Measurements from ENCODE around the gene GLB1L. TPM values are rescaled to one million over a fixed set of nuclear protein-coding genes. Genes with fewer than 3 reads are reported as not detected.
A peak's percentile ranks its signal among the peaks of the same experiment; 100 is the strongest.

Gene GLB1L
- total RNA-seq, 1 donor from 2014 or later: 2.7 TPM

DNA sequence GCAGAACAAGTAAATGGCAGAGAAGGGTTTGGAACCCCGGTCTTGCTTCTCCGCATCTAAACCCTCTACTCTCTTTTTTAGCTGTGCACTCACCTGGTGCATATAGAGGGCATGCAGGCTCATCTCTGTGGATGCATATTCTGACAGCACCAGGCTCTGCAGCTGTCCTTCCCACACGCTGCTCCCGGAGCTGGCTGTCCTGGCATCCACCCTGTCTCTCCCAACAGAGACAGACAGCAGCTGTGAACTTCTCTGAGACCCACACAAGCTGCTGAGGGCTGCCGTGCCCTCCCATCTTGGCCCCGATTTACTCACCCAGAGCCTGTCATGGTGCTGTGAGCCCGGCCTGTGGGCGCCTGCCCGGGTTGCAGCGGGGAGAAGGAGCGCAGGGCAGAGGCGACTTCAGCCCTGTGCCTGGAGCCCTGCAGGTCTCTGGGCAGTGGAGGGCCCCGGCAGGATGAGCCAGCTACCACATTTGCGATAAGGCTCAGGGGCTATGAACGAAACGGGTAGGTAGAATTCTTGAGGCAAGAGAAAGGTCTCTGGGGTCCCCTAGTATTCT, 23.2 kb downstream of the GLB1L start:
- DNase-seq: no peak

GRCh38 chr2:219220652-219221402, 24.4 kb downstream of the GLB1L start:
- DNase-seq: no peak

DNA sequence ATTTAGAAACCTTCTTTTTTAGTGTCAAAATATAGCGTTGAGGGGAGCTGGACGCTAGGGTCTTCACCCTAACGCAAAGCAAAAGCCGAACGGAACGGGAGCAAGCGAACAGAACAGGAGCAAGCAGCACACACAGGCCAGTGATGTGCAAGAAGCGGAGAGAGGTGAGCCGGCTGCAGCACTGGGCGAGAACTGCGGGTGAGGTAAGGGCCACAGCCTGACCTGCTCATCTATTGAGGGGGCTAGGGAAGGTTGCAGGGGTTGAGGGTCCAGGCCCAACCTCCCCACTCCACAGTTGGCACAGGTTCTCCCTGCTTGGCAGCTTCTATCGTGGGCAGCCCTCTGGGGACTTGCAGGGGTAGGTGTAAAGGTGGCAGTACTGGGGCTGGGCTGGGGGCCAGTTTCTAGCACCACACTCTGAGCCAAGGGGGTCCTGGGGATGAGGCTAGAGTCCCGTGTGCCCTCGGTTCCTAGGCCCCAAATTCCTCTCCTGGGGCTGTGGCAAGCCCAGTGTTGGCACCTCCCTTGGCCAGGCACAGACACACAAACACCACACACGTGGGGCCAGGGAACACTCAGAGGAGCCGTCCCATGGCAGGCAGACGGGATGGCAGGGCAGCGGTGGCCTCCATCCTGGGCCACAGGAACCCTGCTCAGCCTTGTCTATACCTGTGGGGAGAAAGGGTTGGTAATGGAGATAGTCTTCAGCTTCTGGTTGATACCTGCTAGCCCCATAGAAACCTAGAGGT, 25.3 kb downstream of the GLB1L start:
- DNase-seq: no peak

- DNase-seq: peak; percentile 97
Observed at GRCh38 chr2:219218732-219219701, 26.2 kb downstream of the GLB1L start, which contains the start of gene ABCB6. TSS of gene ABCB6 (minus strand) at chr2:219218958. CDS start at chr2:219218673, 285 bp downstream.

DNA sequence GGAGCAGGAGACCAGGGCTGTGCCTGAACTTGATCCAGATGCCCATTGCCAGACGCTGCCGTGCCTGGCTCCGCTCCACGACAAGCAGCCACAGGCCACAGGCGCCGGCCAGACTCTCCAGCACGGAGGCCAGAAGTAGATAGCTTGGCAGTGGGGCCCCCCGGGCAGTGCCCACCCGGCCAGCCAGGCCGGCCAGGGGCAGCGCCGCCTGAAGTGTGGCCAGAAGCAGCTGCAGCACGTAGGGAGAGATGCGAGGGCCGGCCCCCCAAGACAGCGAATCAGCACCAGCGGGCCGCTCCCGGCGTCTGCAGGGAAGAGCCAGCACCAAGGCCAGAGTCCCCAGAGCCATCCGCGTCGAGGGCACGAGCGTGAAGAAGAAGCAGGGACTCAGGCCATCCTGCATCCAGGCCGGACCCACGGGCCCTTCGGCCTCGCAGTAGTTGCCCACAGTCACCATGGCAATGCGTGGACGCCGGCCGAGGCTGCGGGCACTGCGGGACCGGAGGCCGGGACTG, 27.0 kb downstream of the GLB1L start:
- DNase-seq: peak; percentile 77

DNA sequence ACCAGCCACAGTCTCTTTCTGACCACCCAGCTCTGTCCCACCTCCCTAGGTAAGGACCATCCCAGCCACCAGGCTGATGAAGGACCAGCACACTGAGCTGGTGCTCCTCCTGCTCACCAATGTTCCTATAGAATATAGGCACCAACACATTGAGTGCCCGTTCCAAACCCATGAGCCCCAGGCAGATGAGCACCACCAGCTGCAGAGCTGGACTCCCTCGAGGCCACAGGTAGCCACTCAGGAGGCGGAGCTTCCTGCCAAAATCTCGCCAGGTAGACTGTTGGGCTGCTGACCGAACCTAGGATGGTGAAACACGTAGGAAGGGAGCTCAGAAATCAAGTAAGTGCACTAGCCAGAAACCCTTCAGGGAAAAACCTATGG, 28.7 kb downstream of the GLB1L start:
- no peak for DNase-seq

GRCh38 chr2:219215871-219216534, 29.2 kb downstream of the GLB1L start:
- no peak for DNase-seq

DNA sequence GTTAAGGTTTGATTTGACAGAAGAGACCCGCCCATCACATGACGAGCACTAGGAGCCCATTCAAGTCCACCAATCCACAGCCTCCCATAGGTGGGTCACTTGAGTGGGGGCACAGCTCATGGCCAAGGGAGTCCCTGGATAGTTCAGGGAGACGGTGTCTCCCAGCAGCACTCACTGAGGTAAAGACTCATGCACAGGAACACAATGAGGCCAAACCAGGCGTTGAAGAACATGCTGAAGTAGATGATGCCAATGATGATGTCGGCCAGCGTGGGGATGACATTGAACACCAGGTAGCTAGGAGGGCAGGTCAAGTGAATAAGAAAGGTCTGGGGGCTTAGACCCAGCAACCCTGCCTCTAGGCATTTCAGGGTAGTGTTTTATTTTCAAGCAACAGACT, 30.5 kb downstream of the GLB1L start:
- DNase-seq: no peak

DNA sequence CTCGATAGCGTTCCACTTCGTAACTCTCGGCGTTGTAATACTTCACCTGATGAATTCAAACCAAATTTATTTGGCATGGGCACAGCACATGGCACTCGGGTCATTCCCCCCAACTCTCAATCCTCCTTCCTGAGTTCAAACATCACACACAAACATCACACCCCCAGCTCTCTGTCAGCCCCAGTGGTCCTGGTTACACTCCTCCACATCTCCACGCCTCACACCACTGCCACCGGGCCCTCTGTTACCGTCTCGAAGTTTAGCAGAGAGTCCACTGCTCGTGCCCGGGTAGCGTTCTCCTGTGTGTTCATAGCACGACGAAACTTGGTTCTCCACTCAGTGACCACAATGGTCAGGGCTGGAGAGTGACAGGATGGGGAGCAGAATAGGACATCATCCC, 31.1 kb downstream of the GLB1L start:
- no peak for DNase-seq

DNA sequence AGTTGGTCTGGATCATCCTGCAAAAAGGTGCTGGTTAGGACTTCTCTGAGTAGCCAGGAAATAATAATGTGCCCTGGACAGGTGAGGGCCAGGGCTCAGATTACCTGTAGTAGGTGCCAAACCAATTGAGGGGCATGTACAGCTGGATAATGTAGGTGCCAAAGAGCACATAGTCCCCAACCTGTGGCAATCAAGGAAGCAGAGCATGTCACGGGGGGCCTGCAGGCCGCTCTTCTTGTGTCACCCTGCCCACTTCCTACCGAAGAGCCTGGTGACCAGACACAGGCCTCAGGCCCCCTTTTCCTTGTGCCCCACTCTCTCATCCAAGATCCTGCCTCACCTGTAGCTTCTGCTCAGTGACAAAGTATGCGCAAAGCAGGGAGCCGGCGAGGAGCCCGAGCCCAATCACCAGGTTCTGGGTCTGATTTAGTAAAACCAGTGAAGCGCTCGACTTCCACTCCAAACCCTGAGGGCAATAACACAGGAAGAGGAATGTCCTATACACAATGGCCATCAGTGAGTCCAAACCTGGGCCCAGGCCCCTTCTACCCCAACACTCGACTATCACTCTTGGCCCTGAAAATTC, 31.7 kb downstream of the GLB1L start:
- no peak for DNase-seq

DNA sequence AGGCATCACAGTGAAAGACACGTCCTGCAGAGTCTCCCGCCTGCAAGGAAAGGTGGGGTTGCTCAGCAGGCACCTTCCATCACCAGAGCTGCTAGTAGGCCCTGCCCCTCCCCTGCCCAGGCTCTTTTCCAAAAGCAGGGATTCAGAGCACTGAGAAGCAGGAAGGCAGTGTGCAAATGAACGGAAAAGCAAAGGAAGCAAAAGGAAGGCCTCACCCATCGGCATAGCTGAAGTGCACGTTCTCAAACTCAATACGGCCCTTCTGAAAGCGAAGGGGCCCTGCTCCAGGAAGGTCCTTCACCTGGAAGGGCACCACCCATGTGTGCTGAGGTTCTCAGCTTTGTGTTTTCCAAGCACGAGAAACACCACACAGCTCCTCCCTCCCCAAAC, 32.2 kb downstream of the GLB1L start:
- no peak for DNase-seq

DNA sequence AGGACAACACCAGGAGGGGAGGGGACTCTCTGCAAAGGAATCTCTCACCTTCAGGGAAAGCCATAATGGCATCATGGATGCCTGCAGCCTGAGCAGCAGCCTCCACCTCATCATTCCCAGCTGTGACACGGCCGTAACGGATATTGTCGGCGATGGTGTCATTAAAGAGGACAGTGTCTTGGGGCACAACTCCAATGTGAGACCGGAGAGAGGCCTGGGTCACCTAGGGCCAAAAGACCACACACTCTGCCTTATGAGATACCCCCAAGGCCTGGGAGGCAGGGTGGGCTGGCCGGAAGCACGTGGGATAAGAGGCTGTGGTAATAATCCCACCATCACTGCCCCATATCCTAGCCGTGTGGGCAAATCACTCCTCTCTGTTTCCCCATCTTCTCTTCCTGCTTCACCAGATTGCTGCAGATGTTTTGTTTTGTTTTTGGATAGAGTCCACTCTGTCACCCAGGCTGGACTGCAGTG, 34.3 kb downstream of the GLB1L start:
- DNase-seq: no peak

GRCh38 chr2:219210196-219210885, 34.9 kb downstream of the GLB1L start:
- no peak for DNase-seq

DNA sequence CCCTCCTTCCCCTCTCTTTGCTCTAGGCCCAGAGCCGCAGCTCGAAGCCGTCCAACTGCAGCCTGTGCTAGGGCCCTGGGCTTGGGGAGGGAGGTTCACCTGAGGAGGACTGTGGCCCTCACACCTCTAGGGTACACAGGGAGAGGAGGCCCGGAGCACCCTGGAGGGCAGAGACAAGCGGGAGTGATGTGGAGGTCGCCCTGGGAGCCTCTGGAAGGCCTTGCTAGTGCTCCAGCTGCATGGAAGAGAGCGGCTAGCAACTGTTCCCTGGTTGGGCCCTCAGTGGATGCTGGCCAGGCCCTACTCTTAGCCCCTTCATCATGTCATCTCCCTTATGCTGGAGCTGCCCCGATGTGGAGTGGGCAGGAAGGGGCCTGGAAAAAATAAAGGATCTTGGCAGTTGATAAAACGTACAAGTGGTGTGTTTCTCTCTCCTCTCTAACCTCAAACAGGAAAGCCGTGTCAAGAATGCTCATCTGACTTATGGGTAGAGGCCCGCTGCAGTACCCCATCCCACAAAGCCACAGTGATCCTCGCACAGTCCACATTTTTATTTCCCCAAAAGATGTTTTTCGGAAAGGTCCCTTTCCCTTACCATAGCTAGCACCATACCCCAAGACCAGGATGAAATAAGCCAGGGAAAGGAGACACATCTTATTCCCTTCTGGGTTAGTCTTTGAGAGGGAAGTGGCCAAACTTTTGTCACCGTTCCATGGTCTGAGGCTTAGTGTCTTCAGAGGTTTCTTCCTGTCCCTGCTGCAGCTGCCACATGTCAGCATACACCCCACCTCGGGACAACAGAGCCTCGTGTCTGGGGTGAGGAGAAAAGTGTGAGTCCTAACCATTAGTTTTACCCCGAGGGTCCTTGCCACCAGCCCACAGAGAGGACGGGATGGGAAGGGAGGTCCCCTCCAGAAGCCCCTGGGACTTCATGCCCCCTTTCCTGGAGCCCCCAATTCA, 35.7 kb downstream of the GLB1L start:
- no peak for DNase-seq

GRCh38 chr2:219207884-219208740, 37.1 kb downstream of the GLB1L start:
- DNase-seq: no peak

- DNase-seq: no peak
Observed at GRCh38 chr2:219207134-219207883, 37.9 kb downstream of the GLB1L start.

Measured in occipital lobe (tissue), 2 donors.